HepG2 (cell line): ENCODE data around the gene AATF.

Experiments
- CHD2 ChIP-seq: IDR thresholded peaks from 2 replicates; pipeline ENCODE4 v1.6.1; 2011; ENCODE audit warnings: low read depth, low read length, improper control_type of control experiment
- EZH2 ChIP-seq: conservative IDR thresholded peaks from 2 replicates; pipeline ENCODE4 v1.6.1; 2012; ENCODE audit warnings: mild to moderate bottlenecking, low read depth, low read length, moderate library complexity
- FIP1L1 ChIP-seq: fragments of 200-400 bp; formaldehyde crosslinking; IDR thresholded peaks from 2 replicates; pipeline ENCODE4 v1.6.1; 2018; ENCODE audit warnings: low read depth, mild to moderate bottlenecking, low read length, moderate library complexity, borderline replicate concordance; ENCODE audit not compliant: insufficient read depth
- RAD21 ChIP-seq: fragments of 450-650 bp; formaldehyde crosslinking; IDR thresholded peaks from 2 replicates; pipeline ENCODE4 v1.5.0; 2020; ENCODE audit warnings: mild to moderate bottlenecking
- ZNF33A ChIP-seq: sonication (generic); formaldehyde crosslinking; IDR thresholded peaks from 2 replicates; pipeline ENCODE4 v1.5.1; 2020; ENCODE audit warnings: missing genetic modification reagents, mild to moderate bottlenecking, moderate library complexity, borderline replicate concordance
- TF ChIP-seq, protein P1 (sequence below): sonication (generic); formaldehyde crosslinking; IDR thresholded peaks from 2 replicates; pipeline ENCODE4 v1.4.0; 2020; ENCODE audit warnings: mild to moderate bottlenecking, missing genetic modification reagents
- TF ChIP-seq, protein P2 (sequence below): sonication (generic); formaldehyde crosslinking; IDR thresholded peaks from 2 replicates; pipeline ENCODE4 v1.4.0; 2020; ENCODE audit warnings: missing genetic modification reagents, mild to moderate bottlenecking, borderline replicate concordance

DNA sequence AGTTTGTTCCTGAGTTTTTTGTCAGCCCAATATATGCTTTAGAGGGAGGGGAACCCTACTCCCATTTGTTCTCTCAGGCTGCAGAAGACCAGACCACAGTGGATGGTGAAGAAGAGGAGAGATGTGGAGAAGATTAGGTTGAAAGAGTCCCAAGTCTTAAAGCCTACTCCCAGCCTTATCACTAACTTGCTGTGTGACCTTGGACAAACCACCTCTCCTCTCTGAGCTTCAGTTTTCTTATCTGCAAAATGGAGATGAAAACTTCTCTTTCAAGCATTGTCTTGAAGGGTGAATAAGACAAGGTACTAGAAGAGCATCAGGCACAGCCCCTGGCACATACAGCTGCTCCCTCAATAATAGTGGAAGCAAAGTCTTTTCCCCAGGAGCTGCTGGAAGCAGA is 26.6 kb upstream of the AATF start:
- TF ChIP-seq, protein P1, sequence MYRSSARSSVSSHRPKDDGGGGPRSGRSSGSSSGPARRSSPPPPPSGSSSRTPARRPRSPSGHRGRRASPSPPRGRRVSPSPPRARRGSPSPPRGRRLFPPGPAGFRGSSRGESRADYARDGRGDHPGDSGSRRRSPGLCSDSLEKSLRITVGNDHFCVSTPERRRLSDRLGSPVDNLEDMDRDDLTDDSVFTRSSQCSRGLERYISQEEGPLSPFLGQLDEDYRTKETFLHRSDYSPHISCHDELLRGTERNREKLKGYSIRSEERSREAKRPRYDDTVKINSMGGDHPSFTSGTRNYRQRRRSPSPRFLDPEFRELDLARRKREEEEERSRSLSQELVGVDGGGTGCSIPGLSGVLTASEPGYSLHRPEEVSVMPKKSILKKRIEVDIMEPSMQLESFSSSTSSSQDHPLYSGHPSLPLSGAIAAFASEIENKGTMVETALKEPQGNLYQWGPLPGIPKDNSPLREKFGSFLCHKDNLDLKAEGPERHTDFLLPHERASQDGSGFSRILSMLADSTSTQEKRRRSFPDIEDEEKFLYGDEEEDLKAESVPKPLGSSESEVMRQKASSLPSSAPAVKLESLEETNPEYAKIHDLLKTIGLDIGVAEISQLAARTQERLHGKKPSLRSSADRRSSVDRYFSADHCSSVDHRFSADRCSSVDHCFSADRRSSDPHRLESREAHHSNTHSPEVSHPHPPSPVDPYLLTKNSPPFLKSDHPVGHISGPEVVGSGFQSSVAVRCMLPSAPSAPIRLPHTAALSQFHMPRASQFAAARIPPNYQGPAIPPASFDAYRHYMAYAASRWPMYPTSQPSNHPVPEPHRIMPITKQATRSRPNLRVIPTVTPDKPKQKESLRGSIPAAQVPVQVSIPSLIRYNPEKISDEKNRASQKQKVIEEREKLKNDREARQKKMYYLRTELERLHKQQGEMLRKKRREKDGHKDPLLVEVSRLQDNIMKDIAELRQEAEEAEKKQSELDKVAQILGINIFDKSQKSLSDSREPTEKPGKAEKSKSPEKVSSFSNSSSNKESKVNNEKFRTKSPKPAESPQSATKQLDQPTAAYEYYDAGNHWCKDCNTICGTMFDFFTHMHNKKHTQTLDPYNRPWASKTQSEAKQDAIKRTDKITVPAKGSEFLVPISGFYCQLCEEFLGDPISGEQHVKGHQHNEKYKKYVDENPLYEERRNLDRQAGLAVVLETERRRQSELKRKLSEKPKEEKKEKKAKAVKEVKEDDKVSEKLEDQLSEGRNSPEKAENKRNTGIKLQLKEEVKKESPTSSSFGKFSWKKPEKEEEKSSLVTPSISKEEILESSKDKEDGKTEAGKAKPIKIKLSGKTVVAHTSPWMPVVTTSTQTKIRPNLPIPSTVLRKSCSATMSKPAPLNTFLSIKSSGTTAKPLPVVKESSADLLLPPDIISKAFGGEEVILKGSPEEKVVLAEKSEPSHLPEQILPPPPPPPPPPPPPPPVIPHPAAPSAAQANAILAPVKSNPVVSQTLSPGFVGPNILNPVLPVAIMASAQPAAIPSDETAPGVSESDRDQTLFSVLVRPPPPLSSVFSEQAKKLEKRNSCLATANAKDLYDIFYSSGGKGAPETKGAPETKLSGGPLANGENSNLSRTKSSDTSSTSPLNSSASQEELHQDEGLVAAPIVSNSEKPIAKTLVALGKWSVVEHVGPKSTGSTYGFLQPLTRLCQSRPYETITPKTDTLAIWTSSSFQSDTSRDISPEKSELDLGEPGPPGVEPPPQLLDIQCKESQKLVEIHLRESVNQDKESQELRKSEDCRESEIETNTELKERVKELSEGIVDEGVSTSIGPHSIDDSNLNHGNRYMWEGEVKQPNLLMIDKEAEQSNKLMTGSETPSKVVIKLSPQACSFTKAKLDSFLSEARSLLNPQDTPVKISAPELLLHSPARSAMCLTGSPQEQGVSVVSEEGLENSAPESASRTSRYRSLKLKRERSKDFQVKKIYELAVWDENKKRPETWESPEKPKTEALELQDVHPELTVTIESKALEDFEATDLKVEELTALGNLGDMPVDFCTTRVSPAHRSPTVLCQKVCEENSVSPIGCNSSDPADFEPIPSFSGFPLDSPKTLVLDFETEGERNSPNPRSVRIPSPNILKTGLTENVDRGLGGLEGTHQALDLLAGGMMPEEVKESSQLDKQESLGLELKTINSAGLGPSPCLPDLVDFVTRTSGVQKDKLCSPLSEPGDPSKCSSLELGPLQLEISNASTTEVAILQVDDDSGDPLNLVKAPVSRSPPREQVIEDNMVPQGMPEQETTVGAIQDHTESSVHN (CRISPR knock-in tag) = no peak
- TF ChIP-seq ZNF33A (CRISPR knock-in tag) (no peak), EZH2 (no peak), RAD21 (CRISPR knock-in tag) (no peak), CHD2 (no peak), FIP1L1 (no peak)
- TF ChIP-seq, protein P2, sequence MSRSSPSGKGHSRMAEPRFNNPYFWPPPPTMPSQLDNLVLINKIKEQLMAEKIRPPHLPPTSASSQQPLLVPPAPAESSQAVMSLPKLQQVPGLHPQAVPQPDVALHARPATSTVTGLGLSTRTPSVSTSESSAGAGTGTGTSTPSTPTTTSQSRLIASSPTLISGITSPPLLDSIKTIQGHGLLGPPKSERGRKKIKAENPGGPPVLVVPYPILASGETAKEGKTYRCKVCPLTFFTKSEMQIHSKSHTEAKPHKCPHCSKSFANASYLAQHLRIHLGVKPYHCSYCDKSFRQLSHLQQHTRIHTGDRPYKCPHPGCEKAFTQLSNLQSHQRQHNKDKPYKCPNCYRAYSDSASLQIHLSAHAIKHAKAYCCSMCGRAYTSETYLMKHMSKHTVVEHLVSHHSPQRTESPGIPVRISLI (CRISPR knock-in tag) = no peak
